ENCODE measurements around the gene SPTLC2. TPM values are rescaled to one million over a fixed set of nuclear protein-coding genes. Genes with fewer than 3 reads are reported as not detected.

Gene SPTLC2
- total RNA-seq, 1 experiment from 2014 or later, result 15.8 TPM

DNA sequence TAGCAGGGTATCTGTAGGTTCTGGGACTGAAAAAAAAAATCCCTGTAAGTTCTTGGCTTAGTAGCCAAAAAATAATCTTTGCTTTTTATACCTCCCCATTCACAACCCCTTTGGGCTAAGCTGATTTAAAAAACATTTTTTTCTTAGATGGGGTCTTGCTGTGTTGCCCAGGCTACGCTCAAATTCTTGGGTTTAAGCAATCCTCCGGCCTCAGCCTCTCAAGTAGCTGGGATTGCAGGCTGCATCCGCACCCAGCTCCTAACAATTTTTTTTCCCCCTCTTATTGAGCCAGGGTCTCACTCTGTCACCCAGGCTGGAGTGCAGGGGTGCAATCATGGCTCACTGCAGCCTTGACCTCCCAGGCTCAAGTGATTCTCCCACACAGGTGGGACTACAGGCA lies 108.7 kb downstream of the SPTLC2 start:
- Mint-ChIP-seq H3K27ac (ENCODE audit: low read depth, unreplicated experiment) (peak overlapping the region; percentile 57), H3K9me3 (ENCODE audit: unreplicated experiment) (no peaks in the 10 kb centered on the region), H3K4me1 (ENCODE audit: insufficient read depth, unreplicated experiment) (peaks cover 19% of the 10 kb centered on the region), H3K36me3 (ENCODE audit: insufficient read depth, unreplicated experiment) (peaks cover 23% of the 10 kb centered on the region), H3K27me3 (ENCODE audit: insufficient read depth, unreplicated experiment) (no peaks in the 10 kb centered on the region), H3K4me3 (ENCODE audit: unreplicated experiment) (no peak overlapping the region)
- CTCF ChIA-PET, result interaction anchor here (1.1 kb wide), 1 partner anchor 15 kb away, joined by 4 read pairs; no protein-coding TSS in a partner anchor
- BruUV-seq (replicated peaks), result no TSS peak
- TF ChIP-seq, protein P1, sequence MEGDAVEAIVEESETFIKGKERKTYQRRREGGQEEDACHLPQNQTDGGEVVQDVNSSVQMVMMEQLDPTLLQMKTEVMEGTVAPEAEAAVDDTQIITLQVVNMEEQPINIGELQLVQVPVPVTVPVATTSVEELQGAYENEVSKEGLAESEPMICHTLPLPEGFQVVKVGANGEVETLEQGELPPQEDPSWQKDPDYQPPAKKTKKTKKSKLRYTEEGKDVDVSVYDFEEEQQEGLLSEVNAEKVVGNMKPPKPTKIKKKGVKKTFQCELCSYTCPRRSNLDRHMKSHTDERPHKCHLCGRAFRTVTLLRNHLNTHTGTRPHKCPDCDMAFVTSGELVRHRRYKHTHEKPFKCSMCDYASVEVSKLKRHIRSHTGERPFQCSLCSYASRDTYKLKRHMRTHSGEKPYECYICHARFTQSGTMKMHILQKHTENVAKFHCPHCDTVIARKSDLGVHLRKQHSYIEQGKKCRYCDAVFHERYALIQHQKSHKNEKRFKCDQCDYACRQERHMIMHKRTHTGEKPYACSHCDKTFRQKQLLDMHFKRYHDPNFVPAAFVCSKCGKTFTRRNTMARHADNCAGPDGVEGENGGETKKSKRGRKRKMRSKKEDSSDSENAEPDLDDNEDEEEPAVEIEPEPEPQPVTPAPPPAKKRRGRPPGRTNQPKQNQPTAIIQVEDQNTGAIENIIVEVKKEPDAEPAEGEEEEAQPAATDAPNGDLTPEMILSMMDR (IDR thresholded peaks at IDR 0.05; ENCODE audit: unreplicated experiment), result no peak
- DNase-seq (ENCODE audit: unreplicated experiment), result no peak
- POLR2A ChIA-PET, result interaction anchor here (0.6 to 1.7 kb wide), 4 partner anchors 49 to 595 kb away, joined by 3 to 8 read pairs (median 5); partner anchors contain the start of genes AHSA1, SAMD15, TMED8 and VIPAS39
- intact Hi-C loops (cut with micrococcal nuclease), result no loop called here

DNA sequence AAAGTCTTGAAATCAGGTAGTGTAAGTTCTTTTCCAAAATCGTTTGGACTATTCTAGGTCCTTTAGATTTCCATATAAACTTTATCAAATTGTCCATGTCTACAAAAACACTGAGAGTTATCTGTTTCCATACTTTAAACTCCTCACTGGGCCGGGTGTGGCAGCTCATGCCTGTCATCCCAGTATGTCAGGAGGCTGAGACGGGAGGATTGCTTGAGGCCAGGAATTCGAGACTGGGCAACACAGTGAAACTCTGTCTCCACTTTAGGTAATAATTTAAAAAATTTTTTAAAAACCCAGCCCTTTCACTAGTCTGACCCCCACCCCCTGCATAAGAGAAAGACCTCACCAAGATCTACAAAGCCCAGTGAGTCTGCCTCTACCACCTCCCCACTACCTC lies 111.4 kb downstream of the SPTLC2 start:
- TF ChIP-seq, protein P1 (IDR thresholded peaks at IDR 0.05; ENCODE audit: unreplicated experiment), result no peak
- intact Hi-C loops (cut with micrococcal nuclease), result no loop called here
- ChIA-PET CTCF (interaction anchor here (1.4 kb wide), 1 partner anchor 47 kb away, joined by 3 read pairs; no protein-coding TSS in a partner anchor), POLR2A (interaction anchor here (0.6 kb wide), 1 partner anchor 26 kb away, joined by 3 read pairs; no protein-coding TSS in a partner anchor)
- peaks cover 9% of the 10 kb centered on the region for H3K4me1 Mint-ChIP-seq (ENCODE audit: insufficient read depth, unreplicated experiment)
- no peaks in the 10 kb centered on the region for H3K27me3 Mint-ChIP-seq (ENCODE audit: insufficient read depth, unreplicated experiment)
- no peak overlapping the region for H3K4me3 Mint-ChIP-seq (ENCODE audit: unreplicated experiment)
- H3K36me3 Mint-ChIP-seq (ENCODE audit: insufficient read depth, unreplicated experiment), result peaks cover under 1% of the 10 kb centered on the region
- no TSS peak for BruUV-seq (replicated peaks)
- H3K9me3 Mint-ChIP-seq (ENCODE audit: unreplicated experiment), result no peaks in the 10 kb centered on the region
- no peak for DNase-seq (ENCODE audit: unreplicated experiment)
- no peak overlapping the region for H3K27ac Mint-ChIP-seq (ENCODE audit: low read depth, unreplicated experiment)

DNA sequence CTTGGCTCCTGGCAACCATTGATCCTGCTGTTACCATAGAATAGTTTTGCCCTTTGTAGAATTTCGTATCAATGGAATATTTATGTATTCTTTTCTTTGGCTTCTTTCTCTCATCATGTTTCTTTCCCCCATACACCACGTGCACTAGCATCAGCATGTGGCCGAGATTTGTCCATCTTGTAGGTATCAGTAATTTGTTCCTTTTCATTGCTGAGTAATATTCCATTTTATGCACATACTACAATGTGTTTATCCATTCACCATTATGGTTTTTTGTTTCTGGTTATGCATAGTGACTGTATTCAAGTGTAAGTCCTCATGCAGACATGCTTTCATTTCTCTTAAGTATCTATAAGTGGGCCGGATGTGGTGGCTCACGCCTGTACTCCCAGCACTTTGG lies 113.3 kb downstream of the SPTLC2 start:
- TF ChIP-seq, protein P1 (IDR thresholded peaks at IDR 0.05; ENCODE audit: unreplicated experiment), result no peak
- Mint-ChIP-seq H3K36me3 (ENCODE audit: insufficient read depth, unreplicated experiment) (no peaks in the 10 kb centered on the region), H3K27me3 (ENCODE audit: insufficient read depth, unreplicated experiment) (no peaks in the 10 kb centered on the region), H3K4me1 (ENCODE audit: insufficient read depth, unreplicated experiment) (peaks cover 3% of the 10 kb centered on the region), H3K4me3 (ENCODE audit: unreplicated experiment) (no peak overlapping the region), H3K9me3 (ENCODE audit: unreplicated experiment) (no peaks in the 10 kb centered on the region), H3K27ac (ENCODE audit: low read depth, unreplicated experiment) (no peak overlapping the region)
- CTCF ChIA-PET, result interaction anchor here (0.7 to 1.5 kb wide), 3 partner anchors 31 to 111 kb away, joined by 3 to 5 read pairs (median 4); no protein-coding TSS in a partner anchor
- no TSS peak for BruUV-seq (replicated peaks)
- no peak for DNase-seq (ENCODE audit: unreplicated experiment)
- POLR2A ChIA-PET, result no interaction called here
- intact Hi-C loops (cut with micrococcal nuclease), result no loop called here

DNA sequence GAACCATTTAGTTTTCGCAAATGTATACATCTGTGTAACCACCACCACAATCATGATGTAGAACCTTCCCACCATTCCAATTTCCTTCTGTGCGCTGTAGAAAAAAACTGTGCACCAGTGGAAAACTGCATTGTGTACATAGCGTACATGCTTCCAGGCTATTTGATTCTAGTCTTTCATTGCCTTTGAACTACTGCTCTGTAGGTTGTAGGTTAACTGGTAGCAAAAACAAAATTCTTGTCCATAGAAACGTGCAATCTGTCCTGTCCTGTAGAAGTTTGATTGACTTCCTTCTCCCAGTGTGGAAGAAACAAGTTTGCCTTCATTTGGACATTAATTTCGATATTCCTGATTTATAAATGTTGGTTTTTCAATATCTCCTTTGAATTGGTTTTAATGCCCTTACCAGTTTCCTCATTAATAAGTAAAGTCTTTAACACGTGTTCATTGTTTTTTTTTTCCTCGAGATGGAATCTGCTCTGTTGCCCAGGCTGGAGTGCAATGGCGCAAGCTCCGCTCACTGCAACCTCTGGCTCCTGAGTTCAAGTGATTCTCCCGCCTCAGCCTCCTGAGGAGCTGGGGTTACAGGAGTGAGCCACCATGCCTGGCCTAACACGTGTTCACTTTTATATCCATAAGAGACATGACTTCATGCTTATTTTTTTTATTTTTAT lies 114.2 kb downstream of the SPTLC2 start:
- intact Hi-C loops (cut with micrococcal nuclease), result no loop called here
- CTCF ChIA-PET, result interaction anchor here (1.1 to 1.5 kb wide), 2 partner anchors 30 to 42 kb away, joined by 3 to 4 read pairs; no protein-coding TSS in a partner anchor
- TF ChIP-seq, protein P1 (IDR thresholded peaks at IDR 0.05; ENCODE audit: unreplicated experiment), result no peak
- H3K4me3 Mint-ChIP-seq (ENCODE audit: unreplicated experiment), result no peak overlapping the region
- H3K4me1 Mint-ChIP-seq (ENCODE audit: insufficient read depth, unreplicated experiment), result no peaks in the 10 kb centered on the region
- BruUV-seq (replicated peaks), result no TSS peak
- H3K9me3 Mint-ChIP-seq (ENCODE audit: unreplicated experiment), result no peaks in the 10 kb centered on the region
- H3K27me3 Mint-ChIP-seq (ENCODE audit: insufficient read depth, unreplicated experiment), result no peaks in the 10 kb centered on the region
- H3K27ac Mint-ChIP-seq (ENCODE audit: low read depth, unreplicated experiment), result no peak overlapping the region
- no peaks in the 10 kb centered on the region for H3K36me3 Mint-ChIP-seq (ENCODE audit: insufficient read depth, unreplicated experiment)
- DNase-seq (ENCODE audit: unreplicated experiment), result no peak
- POLR2A ChIA-PET, result no interaction called here

All from MCF 10A (cell line).